Measurements from ENCODE around the gene FAM83E.

FAM83E gene

DNA sequence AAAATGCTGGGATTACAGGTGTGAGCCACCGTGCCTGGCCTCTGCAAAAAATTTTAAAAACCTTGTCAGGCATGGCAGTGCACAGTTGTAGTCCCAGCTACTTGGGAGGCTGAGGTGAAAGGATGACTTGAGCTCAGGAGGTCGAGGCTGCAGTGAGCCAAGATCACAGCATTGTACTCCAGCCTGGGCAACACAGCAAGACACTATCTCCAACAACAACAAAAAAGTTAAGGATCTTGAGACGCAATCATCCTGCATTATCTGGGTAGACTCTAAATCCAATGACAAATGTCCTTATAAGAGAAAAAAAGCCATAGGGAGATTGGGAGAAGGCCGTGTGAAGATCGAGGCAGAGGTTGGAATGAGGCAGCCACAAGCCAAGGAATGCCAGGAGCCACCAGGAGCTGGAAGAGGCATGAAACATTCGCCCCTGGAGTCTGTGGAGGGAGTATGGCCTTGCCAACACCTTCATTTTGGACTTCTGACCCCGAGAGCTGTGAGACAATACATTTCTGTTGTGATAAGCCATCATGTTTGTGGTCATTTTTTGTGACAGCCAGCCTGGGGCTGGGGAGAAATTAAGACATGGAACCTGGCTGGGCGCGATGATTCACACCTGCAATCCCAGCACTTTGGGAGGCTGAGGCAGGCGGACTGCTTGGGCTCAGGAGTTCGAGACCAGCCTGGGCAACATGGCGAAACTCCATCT, 36.3 kb upstream of the FAM83E start:
- TF ChIP-seq POLR2A (IDR thresholded peaks at IDR 0.05; ENCODE audit: low read depth, low read length) (no peak), TAF1 (IDR thresholded peaks at IDR 0.05; ENCODE audit: borderline replicate concordance, low read depth, low read length) (no peak), POLR2AphosphoS5 (IDR thresholded peaks at IDR 0.05; ENCODE audit: low read depth, low read length) (no peak)

DNA sequence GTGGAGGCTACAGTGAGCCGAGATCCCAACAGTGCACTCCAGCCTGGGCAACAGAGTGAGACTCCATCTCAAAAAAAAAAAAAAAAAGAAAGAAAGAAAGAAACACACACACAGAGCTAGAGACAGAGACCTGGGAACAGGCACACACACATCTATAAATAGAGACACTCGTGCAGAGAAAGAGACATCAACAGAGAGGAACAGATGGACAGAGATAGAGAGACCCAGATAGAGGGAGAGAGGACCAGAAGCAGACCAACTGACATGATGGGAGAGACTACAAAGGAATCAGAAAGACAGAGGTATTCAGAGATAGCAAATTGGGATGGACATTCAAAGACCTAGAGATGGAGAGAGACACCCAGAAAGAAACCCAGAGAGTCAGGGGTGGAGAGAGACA, 33.3 kb upstream of the FAM83E start:
- no peak for DNase-seq (ENCODE audit: insufficient read length)
- FAIRE-seq, result no peak
- no peak for TF ChIP-seq TAF1 (IDR thresholded peaks at IDR 0.05; ENCODE audit: borderline replicate concordance, low read depth, low read length)
- TF ChIP-seq POLR2A (IDR thresholded peaks at IDR 0.05; ENCODE audit: low read depth, low read length), result no peak
- no peak for TF ChIP-seq POLR2AphosphoS5 (IDR thresholded peaks at IDR 0.05; ENCODE audit: low read depth, low read length)

More for the DNA sequence above, 36.3 kb upstream of the FAM83E start:
- DNase-seq (ENCODE audit: insufficient read length) (no peak), FAIRE-seq (no peak)

DNA sequence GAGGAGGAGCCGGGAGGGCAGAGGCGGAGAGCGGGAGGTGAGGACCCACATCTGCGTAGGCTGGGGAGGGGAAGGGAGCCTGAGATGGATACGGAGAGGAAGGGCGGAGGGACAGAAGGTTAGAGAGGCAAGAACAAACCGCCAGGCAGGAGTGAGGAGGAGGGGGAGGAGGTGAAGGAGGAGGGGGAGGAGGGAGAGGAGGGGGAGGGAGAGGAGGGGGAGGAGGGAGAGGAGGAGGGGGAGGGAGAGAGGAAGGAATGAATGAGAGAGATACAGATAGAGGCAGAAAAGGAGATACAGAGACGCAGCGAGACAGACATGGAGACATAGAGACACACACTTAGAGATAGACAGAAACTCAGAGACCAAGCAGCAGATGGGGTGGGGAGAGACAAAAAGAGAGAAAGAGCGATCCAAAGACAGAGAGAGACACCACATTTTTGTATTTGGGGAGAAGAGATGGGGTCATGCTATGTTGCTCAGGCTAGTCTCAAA, 31.9 kb upstream of the FAM83E start:
- no peak for DNase-seq (ENCODE audit: insufficient read length)
- FAIRE-seq, result peak; percentile 91
- no peak for TF ChIP-seq POLR2A (IDR thresholded peaks at IDR 0.05; ENCODE audit: low read depth, low read length)
- no peak for TF ChIP-seq TAF1 (IDR thresholded peaks at IDR 0.05; ENCODE audit: borderline replicate concordance, low read depth, low read length)
- TF ChIP-seq POLR2AphosphoS5 (IDR thresholded peaks at IDR 0.05; ENCODE audit: low read depth, low read length), result no peak

DNA sequence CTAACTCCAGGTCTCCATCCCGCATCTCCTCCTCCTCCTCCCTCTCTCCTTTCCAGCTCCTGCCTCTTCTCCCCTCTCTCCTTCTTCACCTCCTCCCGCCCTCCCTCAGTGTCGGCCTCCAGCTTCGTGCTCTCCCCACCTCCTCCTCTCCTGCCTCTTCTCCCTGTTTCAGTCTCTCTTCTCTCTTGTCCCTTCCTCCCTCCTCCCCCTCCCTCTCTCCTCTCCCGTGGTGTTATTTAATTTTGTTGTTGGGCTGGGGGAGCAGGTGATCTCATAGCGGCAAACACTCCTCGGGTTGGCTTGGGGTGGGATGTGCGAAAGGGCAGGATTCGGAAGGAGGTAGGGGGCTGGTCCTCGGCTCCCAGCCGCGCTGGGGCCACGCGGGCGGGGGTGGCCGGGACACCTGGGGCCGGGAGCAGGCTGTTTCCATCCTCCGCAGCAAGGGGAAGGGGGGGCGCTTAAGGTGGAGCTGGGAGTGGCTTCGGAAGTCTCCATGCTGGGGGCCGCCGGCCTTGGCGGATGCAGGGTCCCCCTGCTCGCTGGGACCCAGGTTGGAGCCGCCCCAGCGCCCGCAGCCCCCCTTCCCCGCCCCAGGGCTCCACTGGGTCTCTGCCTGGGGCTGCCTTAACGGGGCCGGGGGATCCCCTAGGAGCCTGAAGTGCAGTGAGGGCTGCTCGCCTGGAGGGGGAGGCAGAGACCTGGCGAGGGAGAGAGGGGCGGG, 31.3 kb upstream of the FAM83E start, which contains the start of gene CA11:
TSS of gene CA11 (minus strand) at position 187 of the 721 bp plus-strand sequence. CDS start 555 bp downstream, outside the sequence.
- DNase-seq (ENCODE audit: insufficient read length) (peak; percentile 96), FAIRE-seq (no peak)

DNA sequence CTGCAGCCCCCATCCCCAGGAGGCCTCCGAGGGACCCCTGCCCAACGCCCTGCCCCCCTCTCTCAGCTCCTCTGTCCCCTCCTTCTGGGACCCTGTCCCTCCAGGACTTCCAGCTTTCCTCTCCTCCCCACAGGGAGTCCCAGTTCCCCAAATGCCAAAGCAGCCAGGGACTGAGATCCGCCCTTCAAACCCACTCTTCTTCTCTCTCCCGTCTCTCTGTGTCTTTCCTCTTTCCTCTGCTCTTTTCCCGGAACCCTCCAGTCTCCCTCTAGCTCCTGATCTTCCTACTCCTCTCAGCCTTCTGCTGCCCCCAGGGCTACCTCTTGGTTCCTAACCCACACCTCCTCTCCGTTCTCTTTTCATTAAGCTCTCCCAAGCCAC, 30.7 kb upstream of the FAM83E start:
- TF ChIP-seq POLR2AphosphoS5 (IDR thresholded peaks at IDR 0.05; ENCODE audit: low read depth, low read length) (no peak), POLR2A (IDR thresholded peaks at IDR 0.05; ENCODE audit: low read depth, low read length) (no peak), TAF1 (IDR thresholded peaks at IDR 0.05; ENCODE audit: borderline replicate concordance, low read depth, low read length) (no peak)
- DNase-seq (ENCODE audit: insufficient read length) (no peak), FAIRE-seq (no peak)

More for the DNA sequence above, 31.3 kb upstream of the FAM83E start, which contains the start of gene CA11:
- TF ChIP-seq POLR2A (IDR thresholded peaks at IDR 0.05; ENCODE audit: low read depth, low read length), result no peak
- TF ChIP-seq TAF1 (IDR thresholded peaks at IDR 0.05; ENCODE audit: borderline replicate concordance, low read depth, low read length), result no peak
- TF ChIP-seq POLR2AphosphoS5 (IDR thresholded peaks at IDR 0.05; ENCODE audit: low read depth, low read length), result no peak

DNA sequence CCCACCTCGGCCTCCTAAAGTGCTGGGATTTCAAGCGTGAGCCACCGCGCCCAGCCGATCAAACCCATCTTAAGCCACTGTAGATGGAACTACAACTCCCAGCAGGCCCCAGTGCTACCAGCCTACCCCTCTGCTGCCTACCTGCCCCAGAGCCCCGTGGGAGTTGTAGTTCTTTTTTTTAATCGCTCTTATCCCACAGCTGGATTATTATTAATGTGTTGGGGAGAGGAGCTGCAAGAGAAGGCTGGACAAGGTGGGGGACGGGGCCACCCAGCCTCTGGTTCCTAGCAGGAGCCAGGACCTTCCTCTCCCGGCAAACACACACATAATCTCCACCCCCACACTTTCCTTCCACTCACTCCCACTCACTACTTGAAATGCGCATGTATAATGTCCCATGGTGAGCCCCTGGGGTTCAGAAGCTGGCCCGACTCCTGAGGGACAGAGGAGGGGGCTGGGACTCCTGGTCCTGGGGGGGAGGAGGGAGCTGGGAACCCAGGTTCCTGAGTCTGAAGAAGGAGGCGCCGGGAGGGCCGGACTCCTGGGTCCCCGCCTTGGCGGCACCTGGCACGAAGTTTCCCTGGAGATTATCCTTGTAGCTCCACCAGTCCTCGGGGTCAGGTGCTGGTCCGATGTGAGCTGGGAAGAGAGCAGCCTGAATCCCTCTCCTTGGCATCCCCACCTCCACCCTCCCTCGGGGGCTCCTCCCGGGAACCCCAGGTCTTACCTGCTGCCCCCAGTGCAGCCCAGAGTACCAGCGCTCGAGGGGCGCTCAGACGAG, 30.2 kb upstream of the FAM83E start:
- TF ChIP-seq TAF1 (IDR thresholded peaks at IDR 0.05; ENCODE audit: borderline replicate concordance, low read depth, low read length) (no peak), POLR2AphosphoS5 (IDR thresholded peaks at IDR 0.05; ENCODE audit: low read depth, low read length) (no peak), POLR2A (IDR thresholded peaks at IDR 0.05; ENCODE audit: low read depth, low read length) (no peak)
- peak; percentile 38 for FAIRE-seq
- peak; percentile 62 for DNase-seq (ENCODE audit: insufficient read length)

DNA sequence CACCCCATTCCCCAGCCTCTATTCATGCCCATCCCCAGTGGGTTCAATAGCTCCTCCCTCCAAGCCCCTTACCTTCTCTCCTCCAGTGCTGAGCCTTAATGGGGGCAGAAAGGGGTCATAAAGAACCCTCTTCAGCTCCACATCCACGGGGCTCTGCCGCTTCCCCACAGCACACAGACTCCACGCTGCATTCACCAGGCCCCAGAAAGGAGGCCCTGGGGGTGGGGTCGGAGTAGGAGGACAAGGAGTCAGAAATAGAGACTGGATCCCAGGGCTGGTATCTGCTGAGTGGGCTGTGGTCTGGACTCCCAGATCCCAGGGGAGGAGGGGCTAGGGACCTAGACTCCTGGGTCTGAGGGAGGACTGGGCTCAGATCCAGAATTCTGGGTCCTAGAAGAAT, 29.5 kb upstream of the FAM83E start:
- no peak for DNase-seq (ENCODE audit: insufficient read length)
- no peak for FAIRE-seq
- TF ChIP-seq POLR2A (IDR thresholded peaks at IDR 0.05; ENCODE audit: low read depth, low read length), result no peak
- TF ChIP-seq TAF1 (IDR thresholded peaks at IDR 0.05; ENCODE audit: borderline replicate concordance, low read depth, low read length), result no peak
- no peak for TF ChIP-seq POLR2AphosphoS5 (IDR thresholded peaks at IDR 0.05; ENCODE audit: low read depth, low read length)

DNA sequence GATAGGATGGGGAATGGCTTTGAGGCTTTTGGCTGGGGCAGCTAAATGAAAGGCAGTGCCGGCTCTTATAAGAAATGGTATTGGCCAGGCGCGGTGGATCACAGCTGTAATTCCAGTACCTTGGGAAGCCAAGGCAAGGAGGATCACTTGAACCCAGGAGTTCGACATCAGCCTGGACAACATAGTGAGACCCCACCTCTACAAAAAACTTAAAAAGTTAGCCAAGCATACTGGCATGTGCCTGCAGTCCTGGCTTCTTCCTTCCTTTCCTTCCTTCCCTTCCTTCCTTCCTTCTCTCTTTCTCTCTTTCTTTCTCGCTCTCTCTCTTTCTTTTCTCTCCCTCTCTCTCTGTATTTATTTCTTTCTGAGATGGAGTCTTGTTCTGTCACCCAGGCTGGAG, 28.0 kb upstream of the FAM83E start:
- DNase-seq (ENCODE audit: insufficient read length) (no peak), FAIRE-seq (no peak)
- TF ChIP-seq TAF1 (IDR thresholded peaks at IDR 0.05; ENCODE audit: borderline replicate concordance, low read depth, low read length) (no peak), POLR2AphosphoS5 (IDR thresholded peaks at IDR 0.05; ENCODE audit: low read depth, low read length) (no peak), POLR2A (IDR thresholded peaks at IDR 0.05; ENCODE audit: low read depth, low read length) (no peak)

DNA sequence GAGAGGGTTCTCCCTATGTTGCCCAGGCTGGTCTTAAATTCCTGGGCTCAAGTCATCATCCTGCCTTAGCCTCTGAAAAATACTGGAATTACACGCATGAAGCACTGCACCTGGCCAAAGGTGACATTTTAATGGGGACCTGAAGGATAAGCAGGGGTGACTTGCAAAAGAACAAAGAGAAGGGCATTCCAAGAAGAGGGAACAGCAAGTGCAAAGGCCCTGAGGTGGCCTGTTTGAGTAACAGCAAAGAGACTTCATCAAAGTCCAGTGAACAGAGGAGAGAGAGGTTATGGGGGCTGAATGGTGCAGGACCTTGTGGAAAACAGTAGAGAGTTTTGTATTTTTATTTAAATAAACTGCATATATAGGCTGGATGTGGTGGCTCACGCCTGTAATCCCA, 27.0 kb upstream of the FAM83E start:
- FAIRE-seq (no peak), DNase-seq (ENCODE audit: insufficient read length) (no peak)
- TF ChIP-seq POLR2AphosphoS5 (IDR thresholded peaks at IDR 0.05; ENCODE audit: low read depth, low read length), result no peak
- TF ChIP-seq POLR2A (IDR thresholded peaks at IDR 0.05; ENCODE audit: low read depth, low read length), result no peak
- no peak for TF ChIP-seq TAF1 (IDR thresholded peaks at IDR 0.05; ENCODE audit: borderline replicate concordance, low read depth, low read length)

DNA sequence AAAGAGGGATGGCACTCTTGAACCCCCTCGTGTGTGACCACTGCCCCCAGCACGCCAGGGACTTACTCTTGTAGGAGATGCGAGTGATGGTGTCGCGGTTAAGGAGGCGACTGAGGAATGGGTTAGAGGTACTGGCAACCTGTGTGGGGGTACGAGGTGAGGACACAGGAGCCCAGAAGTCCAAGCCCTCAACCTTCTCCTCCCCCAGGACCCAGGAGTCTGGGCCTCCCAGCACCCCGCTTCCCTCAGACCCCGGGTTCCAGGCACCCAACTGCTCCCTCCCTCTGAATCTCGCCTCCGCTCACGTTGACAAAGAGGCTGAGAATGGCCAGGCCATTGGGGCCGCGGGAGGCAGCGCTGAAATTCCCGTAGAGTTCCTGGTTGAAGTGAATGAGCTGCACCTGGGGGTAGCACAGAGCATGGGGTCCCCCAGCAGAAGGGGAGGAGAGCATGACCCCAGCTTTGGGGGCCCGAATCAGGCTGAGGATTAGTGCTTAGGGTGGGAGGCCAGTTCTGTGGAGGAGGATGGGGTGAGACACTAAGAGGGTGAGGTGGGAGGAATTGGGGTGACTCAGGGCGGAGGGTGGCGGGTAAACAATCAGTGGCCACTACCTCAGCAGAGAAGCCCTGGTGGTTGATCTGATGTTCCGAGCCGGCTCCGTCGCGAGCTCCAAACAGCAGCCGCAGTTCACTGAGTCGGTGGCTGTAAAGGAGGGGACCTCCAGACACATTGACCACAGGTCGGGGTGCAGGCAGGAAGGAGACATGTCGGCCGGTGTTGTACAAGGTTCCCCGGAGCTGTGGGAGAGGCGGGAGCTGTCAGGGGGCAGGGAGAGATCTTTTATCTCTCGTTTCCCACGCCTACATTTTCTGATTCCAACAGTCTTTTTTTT, 24.9 kb upstream of the FAM83E start:
- TF ChIP-seq POLR2AphosphoS5 (IDR thresholded peaks at IDR 0.05; ENCODE audit: low read depth, low read length), result no peak
- DNase-seq (ENCODE audit: insufficient read length), result no peak
- no peak for FAIRE-seq

Measured in GM12892 (cell line).